ENCODE results near the gene ABHD17B. TPM values are rescaled to one million over a fixed set of nuclear protein-coding genes. Genes with fewer than 3 reads are reported as not detected.

Gene ABHD17B
- total RNA-seq, 3 donors from 2014 or later: 13.6 to 26.3 (median 23.3) TPM

- no peak for DNase-seq (ENCODE audit: low spot score in 2 of 2)
- no peak overlapping the region for H3K4me3 ChIP-seq
- no peaks in the 10 kb centered on the region for H3K4me1 ChIP-seq
- no peaks in the 10 kb centered on the region for H3K9me3 ChIP-seq
- TF ChIP-seq POLR2AphosphoS5 (IDR thresholded peaks at IDR 0.05): no peak
- TF ChIP-seq, protein P1, sequence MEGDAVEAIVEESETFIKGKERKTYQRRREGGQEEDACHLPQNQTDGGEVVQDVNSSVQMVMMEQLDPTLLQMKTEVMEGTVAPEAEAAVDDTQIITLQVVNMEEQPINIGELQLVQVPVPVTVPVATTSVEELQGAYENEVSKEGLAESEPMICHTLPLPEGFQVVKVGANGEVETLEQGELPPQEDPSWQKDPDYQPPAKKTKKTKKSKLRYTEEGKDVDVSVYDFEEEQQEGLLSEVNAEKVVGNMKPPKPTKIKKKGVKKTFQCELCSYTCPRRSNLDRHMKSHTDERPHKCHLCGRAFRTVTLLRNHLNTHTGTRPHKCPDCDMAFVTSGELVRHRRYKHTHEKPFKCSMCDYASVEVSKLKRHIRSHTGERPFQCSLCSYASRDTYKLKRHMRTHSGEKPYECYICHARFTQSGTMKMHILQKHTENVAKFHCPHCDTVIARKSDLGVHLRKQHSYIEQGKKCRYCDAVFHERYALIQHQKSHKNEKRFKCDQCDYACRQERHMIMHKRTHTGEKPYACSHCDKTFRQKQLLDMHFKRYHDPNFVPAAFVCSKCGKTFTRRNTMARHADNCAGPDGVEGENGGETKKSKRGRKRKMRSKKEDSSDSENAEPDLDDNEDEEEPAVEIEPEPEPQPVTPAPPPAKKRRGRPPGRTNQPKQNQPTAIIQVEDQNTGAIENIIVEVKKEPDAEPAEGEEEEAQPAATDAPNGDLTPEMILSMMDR (IDR thresholded peaks at IDR 0.05): no peak
- no peak for TF ChIP-seq POLR2A (IDR thresholded peaks at IDR 0.05)
- H3K27ac ChIP-seq: no peak overlapping the region
- intact Hi-C loops (cut with DNase I; ENCODE audit: low total_unique reads): no loop called here
- no peaks in the 10 kb centered on the region for H3K27me3 ChIP-seq
- H3K36me3 ChIP-seq: no peaks in the 10 kb centered on the region
Observed at GRCh38 chr9:71816916-71817451, 94.0 kb downstream of the ABHD17B start.

Other genes with a start within 250 kb of the ABHD17B start
- 100 to 1,000 TPM in 1 of 3 donors, 10 to 100 TPM in 2; 79.0 to 144 (median 81.2) TPM for gene CEMIP2, start 142.7 kb downstream of the ABHD17B start, total RNA-seq
- 10 to 100 TPM; 10.7 to 15.7 (median 14.1) TPM for gene C9orf85, start 446 bp upstream of the ABHD17B start, total RNA-seq
- gene C9orf57, start 149.4 kb upstream of the ABHD17B start, total RNA-seq: not detected
- gene GDA, start 238.2 kb upstream of the ABHD17B start, total RNA-seq: 1 to 10 TPM in 2 of 3 donors, not detected in 1; 1.3 to 3.0 TPM

Measured in breast epithelium (tissue), 4 donors.